ENCODE data around the gene ARHGAP28. TPM values are rescaled to one million over a fixed set of nuclear protein-coding genes. Genes with fewer than 3 reads are reported as not detected.

The ARHGAP28 gene
- total RNA-seq, 2 experiments from 2014 or later = not detected

GRCh38 chr18:6741232-6741663 lies 11.7 kb downstream of the ARHGAP28 start:
- H3K9me3 Mint-ChIP-seq = no peaks in the 10 kb centered on the region
- no peak overlapping the region for H3K27ac Mint-ChIP-seq
- ChIA-PET POLR2A (no interaction called here), CTCF (no interaction called here)
- no peak for TF ChIP-seq CTCF (IDR thresholded peaks at IDR 0.05)
- intact Hi-C loops (cut with micrococcal nuclease) = no loop called here
- no peaks in the 10 kb centered on the region for H3K4me1 Mint-ChIP-seq (ENCODE audit: low read depth)
- no peaks in the 10 kb centered on the region for H3K36me3 Mint-ChIP-seq (ENCODE audit: low read depth)
- peaks cover 1% of the 10 kb centered on the region for H3K27me3 Mint-ChIP-seq
- no peak overlapping the region for H3K4me3 Mint-ChIP-seq
- ATAC-seq (no peak), DNase-seq (no peak)

GRCh38 chr18:6741786-6742185 lies 12.3 kb downstream of the ARHGAP28 start:
- POLR2A ChIA-PET = no interaction called here
- DNase-seq (no peak), ATAC-seq (no peak)
- Mint-ChIP-seq H3K9me3 (no peaks in the 10 kb centered on the region), H3K27me3 (peaks cover 1% of the 10 kb centered on the region), H3K4me3 (no peak overlapping the region), H3K4me1 (ENCODE audit: low read depth) (no peaks in the 10 kb centered on the region), H3K36me3 (ENCODE audit: low read depth) (no peaks in the 10 kb centered on the region), H3K27ac (no peak overlapping the region)
- TF ChIP-seq CTCF (IDR thresholded peaks at IDR 0.05) = no peak
- intact Hi-C loops (cut with micrococcal nuclease) = no loop called here
- CTCF ChIA-PET = no interaction called here

- TF ChIP-seq CTCF (IDR thresholded peaks at IDR 0.05) = no peak
- ChIA-PET CTCF (no interaction called here), POLR2A (no interaction called here)
- Mint-ChIP-seq H3K9me3 (peaks cover 2% of the 10 kb centered on the region), H3K4me3 (no peak overlapping the region), H3K4me1 (ENCODE audit: low read depth) (no peaks in the 10 kb centered on the region), H3K27ac (no peak overlapping the region), H3K36me3 (ENCODE audit: low read depth) (no peaks in the 10 kb centered on the region), H3K27me3 (peaks cover 1% of the 10 kb centered on the region)
- intact Hi-C loops (cut with micrococcal nuclease) = no loop called here
- no peak for ATAC-seq
- DNase-seq = no peak
Observed at GRCh38 chr18:6743999-6744398, 14.5 kb downstream of the ARHGAP28 start.

GRCh38 chr18:6744816-6745455 lies 15.4 kb downstream of the ARHGAP28 start:
- peaks cover 2% of the 10 kb centered on the region for H3K9me3 Mint-ChIP-seq
- H3K4me3 Mint-ChIP-seq = no peak overlapping the region
- H3K4me1 Mint-ChIP-seq (ENCODE audit: low read depth) = no peaks in the 10 kb centered on the region
- H3K27ac Mint-ChIP-seq = no peak overlapping the region
- POLR2A ChIA-PET = interaction anchor here (0.6 kb wide), 1 partner anchor 450 kb away, joined by 4 read pairs; no protein-coding TSS in a partner anchor
- no peaks in the 10 kb centered on the region for H3K36me3 Mint-ChIP-seq (ENCODE audit: low read depth)
- TF ChIP-seq CTCF (IDR thresholded peaks at IDR 0.05) = no peak
- intact Hi-C loops (cut with micrococcal nuclease) = no loop called here
- DNase-seq (no peak), ATAC-seq (no peak)
- CTCF ChIA-PET = no interaction called here
- peaks cover 1% of the 10 kb centered on the region for H3K27me3 Mint-ChIP-seq

- H3K27me3 Mint-ChIP-seq = peaks cover 1% of the 10 kb centered on the region
- ATAC-seq = no peak
- no peak overlapping the region for H3K27ac Mint-ChIP-seq
- H3K4me3 Mint-ChIP-seq = no peak overlapping the region
- H3K36me3 Mint-ChIP-seq (ENCODE audit: low read depth) = no peaks in the 10 kb centered on the region
- H3K4me1 Mint-ChIP-seq (ENCODE audit: low read depth) = no peaks in the 10 kb centered on the region
- no peak for DNase-seq
- POLR2A ChIA-PET = interaction anchor here (0.6 kb wide), 1 partner anchor 450 kb away, joined by 4 read pairs; no protein-coding TSS in a partner anchor
- intact Hi-C loops (cut with micrococcal nuclease) = no loop called here
- peaks cover 2% of the 10 kb centered on the region for H3K9me3 Mint-ChIP-seq
- TF ChIP-seq CTCF (IDR thresholded peaks at IDR 0.05) = no peak
- CTCF ChIA-PET = no interaction called here
Observed at GRCh38 chr18:6745504-6746031, 16.1 kb downstream of the ARHGAP28 start.
